Activated CD4-positive, alpha-beta T cell treated with anti-CD3 and anti-CD28 coated beads, Interleukin-2, amount 50 U/mL, for 4 hours (primary cell): ENCODE measurements around the gene TEX44.

Experiments
- DNase-seq, 2 experiments: peaks; one replicate each; pipeline ENCODE4 v3.0.0-alpha.2; 2020

TEX44 gene

GRCh38 chr2:231605607-231606091, 13.0 kb downstream of the TEX44 start:
- DNase-seq: no peak

- no peak for DNase-seq
These were observed 14.3 kb downstream of the TEX44 start for GRCh38 chr2:231606941-231607340.

GRCh38 chr2:231611273-231612108, 18.8 kb downstream of the TEX44 start:
- DNase-seq: peak; percentile 35 to 38

DNA sequence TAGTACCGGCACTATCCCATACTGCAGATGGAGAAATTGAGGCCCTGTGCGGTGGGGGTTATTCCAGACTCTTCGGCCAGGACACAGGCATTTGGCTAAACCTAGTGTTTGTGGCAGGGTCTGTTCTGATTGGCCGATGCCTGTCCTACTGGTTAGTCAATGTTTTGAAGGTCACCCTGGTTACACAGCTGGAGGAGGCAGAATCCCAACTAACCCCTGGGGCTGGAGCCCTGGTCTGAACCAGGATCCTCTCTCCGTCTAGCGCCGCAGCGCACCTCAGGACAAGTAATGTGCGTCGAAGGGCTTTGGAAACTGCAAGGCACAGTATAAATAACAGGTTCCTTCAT, 19.4 kb downstream of the TEX44 start:
- no peak for DNase-seq

DNA sequence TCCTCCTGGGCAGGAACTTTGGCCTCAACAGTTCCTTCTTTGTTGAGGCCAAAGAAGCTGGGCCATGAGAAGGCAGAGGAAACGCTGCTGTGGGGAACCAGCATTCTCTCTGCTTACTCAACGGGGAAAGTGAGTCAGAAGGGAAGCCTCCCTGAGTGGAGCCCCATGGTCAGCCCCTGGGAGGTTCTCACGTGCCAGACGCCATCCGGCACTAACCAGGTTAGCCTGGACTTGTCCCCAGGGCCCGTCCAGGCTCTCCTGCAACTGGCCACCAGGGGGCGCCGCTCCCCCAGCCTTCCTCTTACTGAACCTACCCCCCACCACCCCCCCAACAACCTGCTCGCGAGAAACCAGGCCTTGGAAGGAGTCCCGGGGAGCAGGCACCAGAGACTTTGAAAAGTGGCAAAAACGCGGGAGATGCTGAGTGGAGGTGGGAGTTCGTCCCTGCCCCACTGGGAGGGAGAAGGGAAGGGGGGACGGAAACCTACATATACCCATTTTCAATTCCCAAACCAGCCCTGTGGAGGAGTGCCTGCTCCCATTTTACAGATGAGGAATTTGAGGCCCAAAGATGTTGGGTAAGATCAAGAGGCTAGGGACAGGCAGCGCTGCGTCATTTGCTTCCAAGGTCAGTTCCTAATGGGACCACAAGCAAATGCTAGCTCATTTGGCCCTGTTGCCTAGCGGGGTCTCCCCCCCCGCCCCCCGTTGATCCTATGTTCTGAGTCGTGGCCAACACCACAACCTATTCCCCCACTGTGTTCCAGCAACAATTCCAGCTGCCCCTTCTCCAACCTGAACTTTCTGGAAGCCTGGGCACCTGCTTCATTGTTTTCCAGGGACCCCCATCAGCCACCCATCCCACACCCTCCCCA, 20.0 kb downstream of the TEX44 start:
- peak; percentile 87 to 88 for DNase-seq

DNA sequence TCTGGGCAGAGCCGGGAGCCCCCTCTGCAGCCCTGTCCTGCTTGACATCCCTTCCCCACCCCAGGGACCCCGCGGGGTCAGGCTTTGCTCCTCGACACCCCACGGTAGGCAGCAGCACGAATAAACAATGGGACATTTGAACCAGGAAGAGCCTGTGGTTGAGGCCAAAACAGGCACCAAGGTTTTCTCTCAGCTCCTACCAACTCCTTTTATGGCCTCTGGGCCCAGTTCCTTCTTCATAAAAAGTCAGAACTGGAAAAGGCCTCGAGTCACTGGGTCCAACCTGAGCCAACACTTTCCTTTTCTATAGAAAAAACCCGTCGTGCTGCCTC, 20.6 kb downstream of the TEX44 start:
- no peak for DNase-seq

GRCh38 chr2:231613663-231614558, 21.2 kb downstream of the TEX44 start:
- peak; percentile 58 to 68 for DNase-seq

- DNase-seq: peak; percentile 40 to 44
These were observed 21.9 kb downstream of the TEX44 start for GRCh38 chr2:231614559-231615057.

GRCh38 chr2:231615058-231615671, 22.5 kb downstream of the TEX44 start:
- no peak for DNase-seq

DNA sequence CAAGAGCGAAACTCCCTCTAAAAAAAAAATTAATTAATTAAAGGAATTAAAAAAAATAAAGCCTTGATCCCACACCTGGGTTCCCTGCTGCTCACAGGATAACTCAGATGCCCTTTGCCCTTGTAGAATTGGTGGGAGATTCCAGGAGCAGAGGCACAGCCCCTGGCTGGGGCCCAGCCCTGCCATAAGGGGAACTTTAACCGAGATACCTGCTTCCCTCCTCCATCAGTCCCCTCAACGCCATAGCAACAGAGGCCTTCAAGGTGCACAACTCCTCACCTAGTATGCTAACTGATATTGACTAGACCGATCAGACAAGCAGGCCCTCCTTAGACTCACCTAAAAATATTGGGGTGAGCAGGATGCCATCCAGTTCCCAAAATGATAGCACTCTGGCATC, 23.6 kb downstream of the TEX44 start:
- no peak for DNase-seq

- no peak for DNase-seq
These were observed 24.6 kb downstream of the TEX44 start for GRCh38 chr2:231617059-231617926.

DNA sequence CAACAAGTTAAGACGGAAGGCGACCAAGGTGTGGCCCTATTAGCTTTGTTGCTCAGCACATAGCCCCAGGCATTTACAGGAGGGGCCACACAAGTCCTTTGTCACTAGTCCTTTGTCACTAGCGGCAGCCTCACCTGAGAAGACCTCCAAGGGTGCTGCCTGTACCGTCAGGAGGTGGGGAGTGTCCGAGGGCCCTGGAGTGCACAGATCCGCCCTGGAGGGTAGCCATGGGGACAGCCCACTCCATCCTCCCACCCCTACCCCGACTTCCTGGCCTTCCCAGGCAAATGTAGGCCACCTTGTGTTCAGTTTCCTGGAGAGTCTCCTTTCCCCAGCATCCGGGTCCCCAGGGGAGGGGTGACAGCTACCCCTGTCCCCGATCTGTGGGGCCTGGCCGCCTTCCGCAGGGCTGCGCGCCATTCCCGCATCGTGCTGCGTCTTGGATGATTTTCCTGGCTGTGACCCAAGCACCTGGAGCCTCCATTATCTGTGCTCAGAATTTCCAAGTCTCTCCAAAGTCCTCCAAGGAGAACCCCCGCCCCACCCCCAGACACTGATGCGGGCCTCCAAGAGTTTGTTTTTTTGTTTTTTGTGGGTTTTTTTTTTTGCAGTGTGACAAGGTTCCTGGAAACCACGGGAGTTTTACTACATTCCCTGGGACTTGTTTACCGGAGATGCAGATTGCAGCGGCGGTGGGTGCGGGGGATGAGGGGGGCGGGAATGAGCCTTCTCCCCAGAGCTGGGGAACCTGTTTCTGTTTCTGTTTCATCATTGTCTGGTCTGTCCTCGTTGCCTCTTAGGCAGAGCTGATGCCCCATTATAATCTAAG, 28.6 kb downstream of the TEX44 start:
- DNase-seq: no peak

- no peak for DNase-seq
These were observed 30.3 kb downstream of the TEX44 start for GRCh38 chr2:231622963-231623362.

- DNase-seq: no peak
These were observed 33.8 kb downstream of the TEX44 start for GRCh38 chr2:231626449-231626848.

DNA sequence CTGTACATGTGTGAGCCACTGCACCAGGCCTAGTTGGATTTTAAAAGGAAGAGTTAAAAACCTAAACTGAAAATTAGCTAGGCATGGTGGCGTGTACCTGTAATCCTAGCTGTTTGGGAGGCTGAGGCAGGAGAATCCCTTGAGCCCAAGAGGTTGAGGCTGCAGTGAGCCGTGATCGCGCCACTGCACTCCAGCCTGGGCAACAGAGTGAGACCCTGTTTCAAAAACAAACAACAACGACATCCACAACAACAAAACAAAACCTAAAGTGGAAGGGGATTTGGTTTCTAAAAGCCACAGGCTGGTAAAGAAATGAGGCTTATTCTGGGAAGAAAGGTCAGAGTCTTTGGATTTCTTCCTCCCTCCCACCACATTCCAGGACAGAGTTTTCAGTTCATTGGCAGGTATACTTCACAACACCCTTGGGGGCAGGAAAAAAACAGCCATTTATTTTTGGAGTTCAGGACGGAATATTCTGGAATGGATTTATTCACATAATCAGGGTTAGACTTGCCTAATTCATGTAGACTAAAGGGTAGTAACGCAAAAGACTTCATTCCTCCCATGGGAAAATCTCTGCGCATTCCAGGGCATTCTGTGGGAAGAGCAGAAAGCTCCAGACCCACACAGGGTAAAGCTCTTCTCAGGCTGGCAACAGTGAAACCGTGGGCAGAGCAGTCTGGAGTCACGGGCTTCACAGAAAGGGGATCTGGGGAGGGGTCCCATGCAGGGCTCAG, 34.9 kb downstream of the TEX44 start:
- no peak for DNase-seq

- DNase-seq: no peak
These were observed 40.0 kb downstream of the TEX44 start for GRCh38 chr2:231632559-231633142.

GRCh38 chr2:231633241-231633976, 40.7 kb downstream of the TEX44 start:
- no peak for DNase-seq

DNA sequence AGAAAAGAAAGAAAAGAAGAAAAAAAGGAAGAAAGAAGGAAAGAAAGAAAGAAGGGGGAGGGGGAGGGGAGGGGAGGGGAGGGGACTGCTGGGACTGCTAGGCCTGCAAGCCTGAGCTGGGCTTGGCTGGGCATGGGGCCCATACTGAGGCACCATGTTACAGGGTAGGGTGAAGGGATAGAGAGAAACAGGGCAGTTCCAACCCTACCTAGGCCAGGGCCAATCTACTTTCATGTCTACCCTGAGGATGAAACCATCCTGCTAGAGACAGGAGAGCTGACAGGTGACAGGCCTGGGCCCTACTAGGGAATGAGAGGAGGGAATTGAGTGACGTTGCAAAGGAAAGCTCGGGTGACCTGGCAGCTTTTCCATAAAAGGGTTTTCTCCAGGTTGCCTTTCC, 41.7 kb downstream of the TEX44 start:
- DNase-seq: no peak
